HepG2 (cell line): ENCODE measurements around the gene IP6K3. TPM values are rescaled to one million over a fixed set of nuclear protein-coding genes. Genes with fewer than 3 reads are reported as not detected.
A peak's percentile ranks its signal among the peaks of the same experiment; 100 is the strongest.

Experiments used
- BRCA1 ChIP-seq: sonication (generic); formaldehyde crosslinking; IDR thresholded peaks from 2 replicates; pipeline ENCODE4 v1.4.0; 2020; ENCODE audit warnings: missing genetic modification reagents
- CHD4 ChIP-seq: fragments of 200-600 bp; sonication (generic); IDR thresholded peaks from 2 replicates; pipeline ENCODE4 v1.7.0; 2017; ENCODE audit warnings: mild to moderate bottlenecking, low read length, borderline replicate concordance
- DRAP1 ChIP-seq: IDR thresholded peaks from 2 replicates; pipeline ENCODE4 v1.6.1; 2016; ENCODE audit warnings: missing genetic modification reagents, missing compliant biosample characterization
- EED ChIP-seq: sonication (generic); formaldehyde crosslinking; IDR thresholded peaks from 2 replicates; pipeline ENCODE4 v1.5.0; 2020; ENCODE audit warnings: mild to moderate bottlenecking, missing genetic modification reagents
- EZH2 ChIP-seq: conservative IDR thresholded peaks from 2 replicates; pipeline ENCODE4 v1.6.1; 2012; ENCODE audit warnings: mild to moderate bottlenecking, low read depth, low read length, moderate library complexity
- FIP1L1 ChIP-seq: fragments of 200-400 bp; formaldehyde crosslinking; IDR thresholded peaks from 2 replicates; pipeline ENCODE4 v1.6.1; 2018; ENCODE audit warnings: low read depth, mild to moderate bottlenecking, low read length, moderate library complexity, borderline replicate concordance; ENCODE audit not compliant: insufficient read depth
- GATAD2A ChIP-seq: IDR thresholded peaks from 2 replicates; pipeline ENCODE4 v1.6.1; 2016
- GTF3A ChIP-seq: sonication (generic); formaldehyde crosslinking; conservative IDR thresholded peaks from 2 replicates; pipeline ENCODE4 v1.4.0; 2020; ENCODE audit warnings: mild to moderate bottlenecking, missing genetic modification reagents
- HES4 ChIP-seq: sonication (generic); formaldehyde crosslinking; IDR thresholded peaks from 2 replicates; pipeline ENCODE4 v1.9.0; 2021; ENCODE audit warnings: mild to moderate bottlenecking, missing genetic modification reagents, borderline replicate concordance
- HHEX ChIP-seq: IDR thresholded peaks from 2 replicates; pipeline ENCODE4 v1.6.1; 2016; ENCODE audit warnings: control low read depth
- HOXD1 ChIP-seq: sonication (generic); formaldehyde crosslinking; IDR thresholded peaks from 2 replicates; pipeline ENCODE4 v1.5.0; 2020; ENCODE audit warnings: missing genetic modification reagents
- LRRFIP1 ChIP-seq: sonication (generic); formaldehyde crosslinking; conservative IDR thresholded peaks from 2 replicates; pipeline ENCODE4 v1.4.0; 2020; ENCODE audit warnings: missing genetic modification reagents
- POLR2A ChIP-seq, 2 experiments: IDR thresholded peaks; 2 replicates each; pipeline ENCODE4 v1.6.1; 2011; ENCODE audit warnings: low read depth in 2 of 2, low read length in 2 of 2, mild to moderate bottlenecking in 1 of 2, moderate library complexity in 1 of 2; ENCODE audit not compliant: insufficient read depth in 1 of 2
- RORA ChIP-seq: sonication (generic); formaldehyde crosslinking; IDR thresholded peaks from 2 replicates; pipeline ENCODE4 v1.5.0; 2020; ENCODE audit warnings: mild to moderate bottlenecking, missing genetic modification reagents, moderate library complexity
- U2AF2 ChIP-seq: fragments of 200-400 bp; formaldehyde crosslinking; IDR thresholded peaks from 2 replicates; pipeline ENCODE4 v1.6.1; 2017; ENCODE audit warnings: low read depth, mild to moderate bottlenecking, low read length
- ZNF274 ChIP-seq: sonication (generic); formaldehyde crosslinking; IDR thresholded peaks from 2 replicates; pipeline ENCODE4 v1.5.1; 2020; ENCODE audit warnings: mild to moderate bottlenecking, missing genetic modification reagents
- ZNF33B ChIP-seq: sonication (generic); formaldehyde crosslinking; IDR thresholded peaks from 2 replicates; pipeline ENCODE4 v1.5.1; 2020; ENCODE audit warnings: mild to moderate bottlenecking, missing genetic modification reagents
- ZNF441 ChIP-seq: sonication (generic); formaldehyde crosslinking; IDR thresholded peaks from 2 replicates; pipeline ENCODE4 v1.7.0; 2021; ENCODE audit warnings: missing genetic modification reagents, borderline replicate concordance
- ZNF605 ChIP-seq: sonication (generic); formaldehyde crosslinking; IDR thresholded peaks from 2 replicates; pipeline ENCODE4 v1.8.0; 2022; ENCODE audit warnings: mild to moderate bottlenecking, missing genetic modification reagents
- ZNF713 ChIP-seq: sonication (generic); formaldehyde crosslinking; IDR thresholded peaks from 2 replicates; pipeline ENCODE4 v1.4.0; 2020; ENCODE audit warnings: mild to moderate bottlenecking, missing genetic modification reagents
- ZNF75D ChIP-seq: sonication (generic); formaldehyde crosslinking; IDR thresholded peaks from 2 replicates; pipeline ENCODE4 v1.8.1; 2023; ENCODE audit warnings: missing genetic modification reagents, mild to moderate bottlenecking, borderline replicate concordance
- polyA plus RNA-seq, 8 experiments: library from polyadenylated mRNA; depleted of rRNA in 3 of 8; stranded (reverse) in 7 of 8; unstranded in 1 of 8; fragments of >200 nt; fragmentation: Illumina TruSeq in 4 of 8; extraction: Trizol in 4 of 8; gene quantifications; 2 replicates each; pipeline versions ENCODE4 v1.2.1 to v1.2.3, GENCODE V29; 2011 to 2016; ENCODE audit warnings: low read depth in 4 of 8, missing spikeins in 1 of 8, mixed read lengths in 1 of 8; ENCODE audit not compliant: insufficient read depth in 1 of 8
- total RNA-seq, 5 experiments: library from RNA; depleted of rRNA; stranded (reverse); fragments of >200 nt; fragmentation: Illumina TruSeq; extraction: Trizol; gene quantifications; 2 replicates each; pipeline ENCODE4 v1.2.3, GENCODE V29; 2016; ENCODE audit warnings: low read depth in 1 of 5
- TF ChIP-seq, protein P1 (sequence below): sonication (generic); formaldehyde crosslinking; IDR thresholded peaks from 2 replicates; pipeline ENCODE4 v1.8.1; 2023; ENCODE audit warnings: mild to moderate bottlenecking, missing genetic modification reagents, borderline replicate concordance
- TF ChIP-seq, protein P2 (sequence below): sonication (generic); formaldehyde crosslinking; IDR thresholded peaks from 2 replicates; pipeline ENCODE4 v1.5.0; 2020; ENCODE audit warnings: mild to moderate bottlenecking, missing genetic modification reagents

IP6K3 gene
- total and polyA plus RNA-seq, 2 of the 13 experiments (the other 11 are each of a cell fraction or from before 2014, with no cell fraction given), result 0.11 to 0.18 TPM

- TF ChIP-seq DRAP1 (CRISPR knock-in tag), result peak; percentile 71
- no peak for TF ChIP-seq EZH2
- TF ChIP-seq CHD4, result no peak
- 0 out of 2 replicates have a peak, but pooled peaks have one; percentile 35 for TF ChIP-seq FIP1L1
- TF ChIP-seq LRRFIP1 (CRISPR knock-in tag), result no peak
- TF ChIP-seq HES4 (CRISPR knock-in tag), result peak; percentile 64; the same call in 1 of the 2 replicates
- TF ChIP-seq HOXD1 (CRISPR knock-in tag), result peak; percentile 59; the same call in 1 of the 2 replicates
- peak; percentile 58; the same call in 1 of the 2 replicates for TF ChIP-seq GTF3A (CRISPR knock-in tag)
- peak; percentile 93 for TF ChIP-seq ZNF75D (CRISPR knock-in tag)
- peak; percentile 97 for TF ChIP-seq ZNF274 (CRISPR knock-in tag)
- no peak for TF ChIP-seq RORA (CRISPR knock-in tag)
- TF ChIP-seq GATAD2A, result no peak
- peak; percentile 45; the same call in 1 of the 2 replicates for TF ChIP-seq ZNF441 (CRISPR knock-in tag)
- no peak for TF ChIP-seq U2AF2
- TF ChIP-seq ZNF713, result no peak
- TF ChIP-seq POLR2A (IDR thresholded peaks at IDR 0.05; ENCODE audit: insufficient read depth in 1 of 2, low read depth in 2 of 2, low read length in 2 of 2), result peak; percentile 85 to 96
- TF ChIP-seq HHEX (CRISPR knock-in tag), result no peak
- TF ChIP-seq EED (CRISPR knock-in tag), result peak; percentile 97
- TF ChIP-seq, protein P1, sequence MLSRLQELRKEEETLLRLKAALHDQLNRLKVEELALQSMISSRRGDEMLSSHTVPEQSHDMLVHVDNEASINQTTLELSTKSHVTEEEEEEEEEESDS (CRISPR knock-in tag), result peak; percentile 96
- TF ChIP-seq, protein P2, sequence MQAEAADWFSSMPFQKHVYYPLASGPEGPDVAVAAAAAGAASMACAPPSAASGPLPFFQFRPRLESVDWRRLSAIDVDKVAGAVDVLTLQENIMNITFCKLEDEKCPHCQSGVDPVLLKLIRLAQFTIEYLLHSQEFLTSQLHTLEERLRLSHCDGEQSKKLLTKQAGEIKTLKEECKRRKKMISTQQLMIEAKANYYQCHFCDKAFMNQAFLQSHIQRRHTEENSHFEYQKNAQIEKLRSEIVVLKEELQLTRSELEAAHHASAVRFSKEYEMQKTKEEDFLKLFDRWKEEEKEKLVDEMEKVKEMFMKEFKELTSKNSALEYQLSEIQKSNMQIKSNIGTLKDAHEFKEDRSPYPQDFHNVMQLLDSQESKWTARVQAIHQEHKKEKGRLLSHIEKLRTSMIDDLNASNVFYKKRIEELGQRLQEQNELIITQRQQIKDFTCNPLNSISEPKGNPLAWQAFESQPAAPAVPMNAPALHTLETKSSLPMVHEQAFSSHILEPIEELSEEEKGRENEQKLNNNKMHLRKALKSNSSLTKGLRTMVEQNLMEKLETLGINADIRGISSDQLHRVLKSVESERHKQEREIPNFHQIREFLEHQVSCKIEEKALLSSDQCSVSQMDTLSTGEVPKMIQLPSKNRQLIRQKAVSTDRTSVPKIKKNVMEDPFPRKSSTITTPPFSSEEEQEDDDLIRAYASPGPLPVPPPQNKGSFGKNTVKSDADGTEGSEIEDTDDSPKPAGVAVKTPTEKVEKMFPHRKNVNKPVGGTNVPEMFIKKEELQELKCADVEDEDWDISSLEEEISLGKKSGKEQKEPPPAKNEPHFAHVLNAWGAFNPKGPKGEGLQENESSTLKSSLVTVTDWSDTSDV (CRISPR knock-in tag), result peak; percentile 89; the same call in 1 of the 2 replicates
- peak; percentile 93 for TF ChIP-seq ZNF33B (CRISPR knock-in tag)
- TF ChIP-seq BRCA1 (CRISPR knock-in tag), result no peak
- TF ChIP-seq ZNF605 (CRISPR knock-in tag), result peak; percentile 97
Observed at GRCh38 chr6:33711140-33712129, 35.3 kb downstream of the IP6K3 start, which contains the start of gene UQCC2 (continued).
